LNCaP clone FGC (cell line): ENCODE results near the gene MTCH1.

ENCODE experiments used
- DNase-seq: peaks from one replicate; pipeline ENCODE4 v3.0.0-alpha.2; 2011; ENCODE audit warnings: low read depth
- H3K4me3 ChIP-seq: 2 replicates; pipeline ENCODE4 v1.5.1; 2011; ENCODE audit warnings: mild to moderate bottlenecking, low read depth, low read length, control low read depth
- TF ChIP-seq, protein P1 (sequence below): IDR thresholded peaks from 2 replicates; pipeline ENCODE4 v1.5.1; 2012; ENCODE audit warnings: mild to moderate bottlenecking; ENCODE audit not compliant: control insufficient read depth, insufficient read depth; ENCODE audit errors: extremely low read depth

Gene MTCH1

DNA sequence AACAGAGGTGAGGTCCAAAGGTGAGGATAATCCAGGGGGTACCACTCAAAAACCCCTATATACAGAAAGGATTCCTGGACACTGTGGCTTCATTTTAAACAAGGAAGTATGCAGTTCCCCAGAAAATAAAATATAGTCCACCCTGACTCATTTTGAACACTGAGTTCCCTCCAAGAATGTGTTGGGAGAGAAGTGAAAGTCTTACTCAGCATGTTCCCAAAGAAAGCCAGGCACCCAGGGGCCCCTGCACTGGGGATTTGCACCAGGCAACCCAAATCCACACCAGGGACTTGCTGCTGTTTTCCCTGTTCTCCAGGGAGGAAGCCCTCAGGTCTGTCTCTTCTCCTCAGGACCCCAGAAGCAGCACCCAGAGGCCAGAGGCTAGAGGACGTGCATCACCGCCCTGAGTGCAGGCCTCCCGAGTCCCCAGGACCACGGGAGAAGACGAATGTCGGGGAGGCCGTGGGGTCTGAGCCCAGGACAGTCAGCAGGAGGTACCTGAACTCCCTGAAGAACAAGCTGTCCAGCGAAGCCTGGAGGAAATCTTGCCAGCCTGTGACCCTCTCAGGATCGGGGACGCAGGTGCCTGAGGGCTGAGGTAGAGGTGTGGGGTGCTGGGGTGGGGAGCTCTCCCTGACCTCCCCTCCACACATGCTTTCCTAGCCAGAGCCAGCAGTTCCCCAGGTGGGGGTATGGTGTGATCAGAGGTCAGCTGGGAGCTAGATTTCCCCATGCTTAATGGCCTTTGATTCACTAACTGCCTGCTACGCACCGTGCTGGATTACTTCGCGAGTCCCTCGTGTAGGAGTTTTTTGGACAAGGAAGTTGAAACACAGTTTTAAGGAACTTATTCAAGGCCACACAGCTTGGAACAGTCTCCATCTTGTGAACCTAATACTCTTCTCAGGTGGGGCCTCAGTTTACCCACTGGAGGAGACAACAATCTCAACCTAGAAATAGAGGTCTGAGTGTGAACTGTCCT lies 22.8 kb upstream of the MTCH1 start:
- TF ChIP-seq, protein P1, sequence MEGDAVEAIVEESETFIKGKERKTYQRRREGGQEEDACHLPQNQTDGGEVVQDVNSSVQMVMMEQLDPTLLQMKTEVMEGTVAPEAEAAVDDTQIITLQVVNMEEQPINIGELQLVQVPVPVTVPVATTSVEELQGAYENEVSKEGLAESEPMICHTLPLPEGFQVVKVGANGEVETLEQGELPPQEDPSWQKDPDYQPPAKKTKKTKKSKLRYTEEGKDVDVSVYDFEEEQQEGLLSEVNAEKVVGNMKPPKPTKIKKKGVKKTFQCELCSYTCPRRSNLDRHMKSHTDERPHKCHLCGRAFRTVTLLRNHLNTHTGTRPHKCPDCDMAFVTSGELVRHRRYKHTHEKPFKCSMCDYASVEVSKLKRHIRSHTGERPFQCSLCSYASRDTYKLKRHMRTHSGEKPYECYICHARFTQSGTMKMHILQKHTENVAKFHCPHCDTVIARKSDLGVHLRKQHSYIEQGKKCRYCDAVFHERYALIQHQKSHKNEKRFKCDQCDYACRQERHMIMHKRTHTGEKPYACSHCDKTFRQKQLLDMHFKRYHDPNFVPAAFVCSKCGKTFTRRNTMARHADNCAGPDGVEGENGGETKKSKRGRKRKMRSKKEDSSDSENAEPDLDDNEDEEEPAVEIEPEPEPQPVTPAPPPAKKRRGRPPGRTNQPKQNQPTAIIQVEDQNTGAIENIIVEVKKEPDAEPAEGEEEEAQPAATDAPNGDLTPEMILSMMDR = no peak
- DNase-seq = no peak
- no peak overlapping the region for H3K4me3 ChIP-seq

DNA sequence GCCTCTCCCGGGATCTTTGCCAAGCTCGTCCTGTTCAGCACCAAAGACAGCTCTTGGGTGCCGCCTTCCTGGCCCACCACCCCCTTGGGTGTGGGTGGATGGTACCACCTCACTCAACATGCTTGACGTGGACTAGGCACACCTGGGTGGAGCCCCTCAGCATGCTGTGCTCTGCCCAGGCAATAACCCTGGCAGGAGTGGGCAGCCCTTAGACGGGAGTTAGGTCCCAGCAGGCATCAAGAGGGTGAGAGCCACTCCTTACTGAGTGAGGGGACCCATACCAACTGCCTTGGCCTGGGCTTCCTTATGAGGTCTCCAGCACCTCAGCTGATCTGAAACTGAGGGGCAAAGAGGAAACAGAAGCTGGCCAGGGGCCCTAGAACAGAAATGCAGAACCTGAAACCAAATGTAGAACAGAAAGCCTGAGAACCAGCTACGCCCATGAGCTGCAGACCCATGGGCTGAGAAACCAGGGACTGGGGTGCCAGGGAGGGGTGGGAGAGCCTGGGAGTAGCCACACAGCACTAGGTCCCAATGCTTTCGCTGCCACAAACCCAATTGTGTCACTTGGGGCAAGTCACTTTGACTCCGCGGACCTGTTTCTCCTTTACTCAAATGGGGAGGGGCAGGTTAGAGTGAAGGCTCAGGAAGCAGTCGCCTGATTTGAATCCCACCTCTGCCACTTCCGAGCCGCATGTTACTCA lies 21.5 kb upstream of the MTCH1 start:
- TF ChIP-seq, protein P1 = no peak
- no peak for DNase-seq
- H3K4me3 ChIP-seq = no peak overlapping the region

DNA sequence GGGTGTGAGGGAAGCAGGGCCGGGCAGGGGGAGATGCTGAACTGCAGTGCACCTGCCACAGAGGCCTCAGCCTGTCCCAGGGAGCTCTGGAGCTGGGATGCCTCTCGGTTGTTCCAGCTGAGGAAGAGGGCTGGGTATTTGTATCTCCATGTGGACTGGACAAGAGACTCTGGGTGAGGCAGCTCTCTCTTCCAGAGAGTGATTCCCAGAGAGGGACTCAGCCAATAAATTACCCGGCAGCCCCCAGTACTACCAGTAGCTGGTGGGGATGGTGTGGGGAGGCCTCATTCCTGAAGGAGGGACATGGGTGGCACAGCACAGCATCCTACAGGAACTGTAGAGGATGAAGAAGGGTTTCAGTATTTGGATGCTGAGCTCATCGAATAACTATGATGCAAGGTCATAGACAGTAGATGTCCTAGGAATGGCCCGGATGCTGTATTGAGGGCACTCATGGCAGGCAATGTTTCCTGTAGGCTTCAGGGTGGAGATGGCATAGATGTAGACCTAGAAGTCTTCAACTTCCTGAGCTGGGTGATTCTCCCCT lies 20.9 kb upstream of the MTCH1 start:
- TF ChIP-seq, protein P1 = no peak
- no peak for DNase-seq
- H3K4me3 ChIP-seq = no peak overlapping the region

DNA sequence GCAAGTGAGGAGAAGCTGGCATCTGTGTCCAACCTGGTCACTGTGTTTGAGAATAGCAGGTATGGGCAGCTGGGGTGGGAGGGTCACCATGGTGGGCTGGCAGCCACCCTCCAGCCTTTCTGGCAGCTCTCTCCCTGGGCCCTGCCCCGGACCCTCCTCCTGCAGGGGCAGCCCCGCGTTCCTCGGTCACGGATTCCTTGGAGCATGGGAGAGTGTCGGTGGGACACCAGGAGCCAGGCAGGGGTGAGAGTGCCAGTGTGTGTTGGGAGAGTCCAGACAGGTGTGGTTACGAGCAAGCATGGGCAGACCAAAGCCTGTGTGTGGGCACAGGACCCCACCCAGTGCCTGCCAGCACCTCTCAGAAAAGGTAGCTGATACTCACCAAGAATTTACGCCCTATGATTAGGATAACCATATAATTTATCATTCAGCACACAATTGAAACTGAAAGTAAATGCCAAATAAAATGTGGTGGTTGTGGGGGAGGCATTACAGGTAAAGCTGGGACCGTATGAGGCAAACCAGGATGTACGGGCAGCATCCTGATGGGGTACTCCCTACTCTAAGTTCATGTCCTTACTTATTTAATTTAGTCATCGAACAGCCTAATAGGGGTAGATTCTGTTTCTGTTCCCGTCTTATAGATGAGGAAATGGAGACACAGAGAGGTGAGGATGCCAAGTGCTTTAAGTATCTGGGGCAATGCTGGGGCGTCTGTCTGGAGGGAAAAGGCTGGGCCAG lies 20.0 kb upstream of the MTCH1 start:
- H3K4me3 ChIP-seq = no peak overlapping the region
- DNase-seq = no peak
- TF ChIP-seq, protein P1 = no peak

DNA sequence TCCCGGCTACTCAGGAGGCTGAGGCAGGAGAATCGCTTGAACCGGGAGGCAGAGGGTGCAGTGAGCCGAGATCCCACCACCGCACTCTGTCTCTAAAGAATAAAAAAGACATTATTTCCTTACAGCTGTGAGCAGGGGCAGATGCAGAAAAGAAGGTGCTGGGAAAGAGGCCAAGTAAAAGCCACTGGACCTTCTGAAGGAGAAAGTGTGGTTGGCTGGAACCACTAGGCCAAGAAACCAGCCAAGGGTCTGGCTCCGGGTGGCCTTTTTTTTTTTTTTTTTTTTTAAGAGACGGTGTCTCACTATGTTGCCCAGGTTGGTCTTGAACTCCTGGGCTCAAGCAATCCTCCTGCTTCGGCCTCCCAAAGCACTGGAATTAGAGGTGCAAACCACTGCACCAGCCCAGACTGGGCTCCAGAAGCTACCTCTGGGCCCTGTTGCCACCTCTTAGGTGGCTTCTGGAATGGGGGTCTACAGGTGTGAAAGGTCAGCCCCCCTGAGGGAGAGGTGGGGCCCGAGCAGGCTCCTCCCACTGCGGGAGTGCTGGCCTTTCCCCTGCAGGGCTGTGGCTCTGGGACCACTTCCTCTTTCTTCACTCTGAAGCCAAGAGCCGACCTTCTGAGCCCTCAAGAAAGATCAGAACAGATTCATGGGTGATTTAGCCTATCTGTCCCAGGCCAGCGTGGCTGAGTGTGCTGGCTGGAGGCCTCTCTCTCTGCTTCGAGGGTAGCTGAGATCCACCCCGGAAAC lies 19.2 kb upstream of the MTCH1 start, which contains the start of gene FGD2:
Gene FGD2, plus strand, starts transcription at position 595 of the 750 bp plus-strand sequence. CDS start 163 bp downstream, outside the sequence.
- TF ChIP-seq, protein P1 = no peak
- H3K4me3 ChIP-seq = no peak within 1 kb of the TSS
- DNase-seq = no peak
